SK-N-SH (cell line): ENCODE data around the gene ADD3. TPM values are rescaled to one million over a fixed set of nuclear protein-coding genes. Genes with fewer than 3 reads are reported as not detected.
A peak's percentile ranks its signal among the peaks of the same experiment; 100 is the strongest.

Experiments
- CTCF ChIA-PET: fragments of 300-600, 350-600 bp; formaldehyde crosslinking; extraction: SDS; loops from one replicate; lab custom pipeline; 2021; lab: Yijun Ruan, JAX
- POLR2A ChIA-PET: fragments of 350-600 bp; sonication (Branson Sonifier 250); formaldehyde crosslinking; extraction: SDS; loops from one replicate; lab custom pipeline; 2020; ENCODE audit warnings: antibody characterized with exemption, inconsistent platforms; lab: Yijun Ruan, JAX
- DNase-seq: peaks from one replicate; pipeline ENCODE4 v3.0.0; 2012
- H2AFZ ChIP-seq: fragments of 200-600 bp; sonication (generic); 2 replicates; pipeline ENCODE4 v1.8.1; 2016; ENCODE audit warnings: antibody characterized with exemption, mild to moderate bottlenecking, low read depth
- H3F3A ChIP-seq: fragments of 200-600 bp; sonication (generic); replicated peaks from 2 replicates; pipeline ENCODE3; 2016; ENCODE audit warnings: antibody characterized with exemption, mild to moderate bottlenecking; ENCODE audit not compliant: insufficient read depth
- H3K27ac ChIP-seq, 2 experiments: fragments of 200-500 bp in 1 of 2; fragments of 200-600 bp in 1 of 2; sonication (Bioruptor generic) in 1 of 2; sonication (generic), shearing (Covaris generic) in 1 of 2; 2 replicates each; pipeline versions ENCODE4 v1.5.1 to v1.6.1; 2014 to 2016; ENCODE audit warnings: low read depth in 2 of 2, inconsistent platforms in 1 of 2, low read length in 1 of 2, mild to moderate bottlenecking in 1 of 2, mixed read lengths in 1 of 2
- H3K27me3 ChIP-seq: fragments of 200-600 bp; sonication (generic), shearing (Covaris generic); 2 replicates; pipeline ENCODE4 v1.6.1; 2016; ENCODE audit warnings: mixed run types; ENCODE audit not compliant: insufficient read depth
- H3K36me3 ChIP-seq, 2 experiments: fragments of 200-500 bp in 1 of 2; fragments of 200-600 bp in 1 of 2; sonication (Bioruptor generic) in 1 of 2; sonication (generic) in 1 of 2; replicated peaks in 1 of 2; 2 replicates each; pipeline versions ENCODE3 to v1.5.1; 2014 to 2016; ENCODE audit warnings: low read length in 1 of 2, mild to moderate bottlenecking in 1 of 2; ENCODE audit not compliant: insufficient read depth in 2 of 2, control insufficient read depth in 1 of 2
- H3K4me1 ChIP-seq, 2 experiments: fragments of 200-500 bp in 1 of 2; fragments of 200-600 bp in 1 of 2; sonication (Bioruptor generic) in 1 of 2; sonication (generic), shearing (Covaris generic) in 1 of 2; 2 replicates each; pipeline versions ENCODE4 v1.5.1 to v1.6.1; 2014 to 2016; ENCODE audit warnings: low read depth in 1 of 2, low read length in 1 of 2, mixed run types in 1 of 2; ENCODE audit not compliant: insufficient read depth in 2 of 2, control insufficient read depth in 1 of 2
- H3K4me2 ChIP-seq: fragments of 200-600 bp; sonication (generic), shearing (Covaris generic); 2 replicates; pipeline ENCODE4 v1.6.1; 2017; ENCODE audit warnings: mixed run types
- H3K4me3 ChIP-seq, 2 experiments: fragments of 200-500 bp in 1 of 2; fragments of 200-600 bp in 1 of 2; sonication (Bioruptor generic) in 1 of 2; sonication (generic), shearing (Covaris generic) in 1 of 2; 2 replicates each; pipeline versions ENCODE4 v1.5.1 to v1.8.1; 2014 to 2016; ENCODE audit warnings: low read depth in 2 of 2, inconsistent platforms in 1 of 2, low read length in 1 of 2, mild to moderate bottlenecking in 1 of 2, mixed read lengths in 1 of 2, moderate library complexity in 1 of 2
- H3K79me2 ChIP-seq: fragments of 200-600 bp; sonication (generic); 2 replicates; pipeline ENCODE4 v1.8.1; 2017; ENCODE audit warnings: mild to moderate bottlenecking; ENCODE audit not compliant: insufficient read depth
- H3K9ac ChIP-seq: fragments of 200-600 bp; sonication (generic); 2 replicates; pipeline ENCODE4 v1.6.1; 2017; ENCODE audit warnings: mixed run types
- H3K9me2 ChIP-seq: fragments of 200-600 bp; sonication (generic); 2 replicates; pipeline ENCODE4 v1.6.1; 2017; ENCODE audit warnings: mixed run types
- H3K9me3 ChIP-seq: fragments of 200-600 bp; sonication (generic); 2 replicates; pipeline ENCODE4 v1.6.1; 2017; ENCODE audit warnings: mixed run types, mild to moderate bottlenecking, moderate library complexity
- H4K20me1 ChIP-seq: fragments of 200-600 bp; sonication (generic); 2 replicates; pipeline ENCODE4 v1.6.1; 2017; ENCODE audit warnings: mild to moderate bottlenecking, mixed run types; ENCODE audit not compliant: insufficient read depth
- CHD2 ChIP-seq: fragments of 150-350 bp; IDR thresholded peaks from 2 replicates; pipeline ENCODE4 v1.6.1; 2018; ENCODE audit warnings: low read length; ENCODE audit not compliant: partially characterized antibody
- CTCF ChIP-seq: fragments of 200-600 bp; sonication (generic); IDR thresholded peaks from 2 replicates; pipeline ENCODE4 v1.6.1; 2017; ENCODE audit warnings: antibody characterized with exemption, mild to moderate bottlenecking, moderate library complexity
- EP300 ChIP-seq, 2 experiments: IDR thresholded peaks; 2 replicates each; pipeline versions ENCODE4 v1.4.0 to v1.6.1; 2012; ENCODE audit warnings: borderline replicate concordance in 1 of 2, low read depth in 1 of 2, low read length in 1 of 2
- EZH2phosphoT487 ChIP-seq: fragments of 200-600 bp; sonication (generic); IDR thresholded peaks from 2 replicates; pipeline ENCODE4 v1.6.1; 2017; ENCODE audit warnings: low read depth, mixed run types, mild to moderate bottlenecking, antibody characterized with exemption, moderate library complexity, borderline replicate concordance
- FOSL2 ChIP-seq: IDR thresholded peaks from 2 replicates; pipeline ENCODE4 v1.4.0; 2012; ENCODE audit warnings: low read depth, mild to moderate bottlenecking, moderate library complexity, borderline replicate concordance
- FOXJ3 ChIP-seq: sonication (generic); formaldehyde crosslinking; IDR thresholded peaks from 2 replicates; pipeline ENCODE4 v1.5.1; 2020; ENCODE audit warnings: mild to moderate bottlenecking, missing genetic modification reagents
- FOXM1 ChIP-seq: IDR thresholded peaks from 2 replicates; pipeline ENCODE4 v1.4.0; 2012; ENCODE audit warnings: low read depth, mild to moderate bottlenecking
- GATA2 ChIP-seq: sonication (generic); formaldehyde crosslinking; IDR thresholded peaks from 2 replicates; pipeline ENCODE4 v1.5.0; 2020; ENCODE audit warnings: mild to moderate bottlenecking, missing genetic modification reagents
- MXI1 ChIP-seq: IDR thresholded peaks from 2 replicates; pipeline ENCODE4 v1.6.1; 2012; ENCODE audit warnings: mild to moderate bottlenecking, low read depth, low read length, improper control_type of control experiment
- PBX3 ChIP-seq: IDR thresholded peaks from 2 replicates; pipeline ENCODE4; 2012
- RCOR1 ChIP-seq: fragments of 150-350 bp; IDR thresholded peaks from 2 replicates; pipeline ENCODE4 v1.6.1; 2017; ENCODE audit warnings: antibody characterized with exemption, low read length
- RFX5 ChIP-seq: IDR thresholded peaks from 2 replicates; pipeline ENCODE4 v1.6.1; 2012; ENCODE audit warnings: mild to moderate bottlenecking, improper control_type of control experiment, low read length
- RXRA ChIP-seq: IDR thresholded peaks from 2 replicates; pipeline ENCODE4 v1.4.0; 2012; ENCODE audit warnings: low read depth, mild to moderate bottlenecking, borderline replicate concordance
- SMC3 ChIP-seq: IDR thresholded peaks from 2 replicates; pipeline ENCODE4 v1.6.1; 2012; ENCODE audit warnings: low read depth, low read length, improper control_type of control experiment
- TAF1 ChIP-seq: IDR thresholded peaks from 2 replicates; pipeline ENCODE4 v1.6.1; 2012; ENCODE audit warnings: low read depth, mild to moderate bottlenecking, low read length, moderate library complexity, borderline replicate concordance
- TCF12 ChIP-seq: IDR thresholded peaks from 2 replicates; pipeline ENCODE4 v1.4.0; 2012
- TEAD4 ChIP-seq: IDR thresholded peaks from 2 replicates; pipeline ENCODE4 v1.4.0; 2012; ENCODE audit warnings: mild to moderate bottlenecking, borderline replicate concordance; ENCODE audit not compliant: insufficient read depth
- USF1 ChIP-seq: IDR thresholded peaks from 2 replicates; pipeline ENCODE4 v1.4.0; 2012; ENCODE audit warnings: low read depth, borderline replicate concordance
- WGBS: methylation state at CpG from one replicate; pipeline ENCODE4 v1.1.6; 2017; ENCODE audit warnings: low lambda C conversion rate; 5-methylcytosine and 5-hydroxymethylcytosine counted together
- polyA plus RNA-seq, 3 experiments: library from polyadenylated mRNA; depleted of rRNA; stranded (reverse); fragments of >200 nt; gene quantifications; 2 replicates each; pipeline ENCODE4 v1.2.3, GENCODE V29; 2012
- TF ChIP-seq, protein P1 (sequence below): IDR thresholded peaks from 2 replicates; pipeline ENCODE4 v1.4.0; 2012; ENCODE audit warnings: low read depth

Gene ADD3
- polyA plus RNA-seq, 1 of the 3 experiments (the other 2 are of a cell fraction) = 27.6 TPM

DNA sequence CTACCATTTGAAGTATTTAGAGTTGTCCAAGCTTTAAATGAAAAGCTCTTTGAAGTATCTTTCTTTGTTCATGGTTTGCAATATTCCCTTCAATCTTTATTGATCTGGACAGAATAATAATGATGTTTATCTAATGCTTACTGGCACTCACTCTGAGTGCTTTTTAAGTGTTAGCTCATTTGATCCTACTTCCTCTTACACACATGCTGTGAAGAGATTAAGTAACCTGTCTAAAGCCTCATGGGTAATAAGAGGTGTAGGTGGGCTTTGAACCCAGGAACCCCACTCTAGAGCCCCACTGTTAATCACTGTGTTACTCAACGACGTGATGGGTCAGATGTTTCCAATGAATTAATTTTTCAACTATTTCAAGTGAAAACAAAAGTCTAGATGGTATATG lies 31.1 kb upstream of the ADD3 start:
- POLR2A ChIA-PET = interaction anchor here (2.6 kb wide), 1 partner anchor 31 kb away, joined by 13 read pairs; the partner anchor contains the start of gene ADD3
- peak overlapping the region; percentile 79 to 93; a peak in 3 of 4 replicates for H3K27ac ChIP-seq
- peak; percentile 12; the same call in 1 of the 2 replicates for TF ChIP-seq TCF12
- TF ChIP-seq EZH2phosphoT487 = no peak
- 0 out of 2 replicates have a peak, but pooled peaks have one; percentile 14 for TF ChIP-seq MXI1
- TF ChIP-seq PBX3 = 0 out of 2 replicates have a peak, but pooled peaks have one; percentile 9
- no peak for TF ChIP-seq FOXJ3 (CRISPR knock-in tag)
- peak in 1 of 2 experiments; percentile 55; a peak in 1 of 4 replicates for TF ChIP-seq EP300 (IDR thresholded peaks at IDR 0.05; ENCODE audit: borderline replicate concordance in 1 of 2, low read depth in 1 of 2, low read length in 1 of 2)
- no peak for TF ChIP-seq RFX5
- peak; percentile 9; the same call in 1 of the 2 replicates for TF ChIP-seq GATA2 (CRISPR knock-in tag)
- peak; percentile 12 for TF ChIP-seq CHD2
- TF ChIP-seq, all 33 proteins: peak for 6
- no peaks in the 10 kb centered on the region for H3K79me2 ChIP-seq
- no peaks in the 10 kb centered on the region for H4K20me1 ChIP-seq
- H3K27me3 ChIP-seq = no peaks in the 10 kb centered on the region
- 86% methylated on average over 2 of the region's 2 CpGs for WGBS
- no peak for DNase-seq
- H2AFZ ChIP-seq = no peak overlapping the region
- H3K9ac ChIP-seq = no peak overlapping the region
- no peak overlapping the region for H3K4me2 ChIP-seq
- H3F3A ChIP-seq = peaks cover 14% of the 10 kb centered on the region
- no peaks in the 10 kb centered on the region for H3K9me3 ChIP-seq
- H3K9me2 ChIP-seq = no peaks in the 10 kb centered on the region
- H3K4me3 ChIP-seq = no peak overlapping the region
- no peaks in the 10 kb centered on the region for H3K36me3 ChIP-seq
- CTCF ChIA-PET = interaction anchor here (1.0 to 2.0 kb wide), 5 partner anchors 11 to 92 kb away, joined by 3 to 9 read pairs (median 4); partner anchors contain the start of gene ADD3
- H3K4me1 ChIP-seq = peaks cover 11 to 47% of the 10 kb centered on the region in 2 experiments

DNA sequence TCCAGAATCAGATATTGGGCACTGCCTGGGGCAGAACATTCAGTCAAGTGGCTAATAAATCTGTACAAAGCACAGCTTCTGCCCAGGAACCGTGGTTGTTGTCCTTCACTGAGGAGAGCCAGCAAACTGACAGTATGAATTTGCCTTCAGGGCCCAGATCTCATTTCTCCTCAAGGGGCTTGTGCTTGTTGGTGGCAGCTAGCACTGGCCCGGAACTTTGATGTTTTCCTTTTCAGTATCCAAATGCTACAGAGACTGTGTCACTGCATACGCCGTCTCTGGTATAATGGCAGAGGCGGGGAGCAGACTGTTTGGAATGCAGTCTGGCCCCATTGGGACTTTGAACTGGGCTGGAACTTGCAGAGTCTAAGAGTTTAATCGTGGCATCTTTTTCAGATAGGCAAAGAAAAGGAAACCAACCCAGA lies 30.4 kb upstream of the ADD3 start:
- POLR2A ChIA-PET = interaction anchor here (2.6 kb wide), 1 partner anchor 30 kb away, joined by 13 read pairs; the partner anchor contains the start of gene ADD3
- no peaks in the 10 kb centered on the region for H3K27me3 ChIP-seq
- peaks cover 17% of the 10 kb centered on the region for H3F3A ChIP-seq
- no peaks in the 10 kb centered on the region for H3K9me3 ChIP-seq
- H3K9me2 ChIP-seq = no peaks in the 10 kb centered on the region
- peak overlapping the region; percentile 25; the same call in 1 of the 2 replicates for H2AFZ ChIP-seq
- H3K9ac ChIP-seq = no peak overlapping the region
- H3K4me3 ChIP-seq = no peak overlapping the region
- 37% methylated on average over 6 of the region's 6 CpGs for WGBS
- H4K20me1 ChIP-seq = no peaks in the 10 kb centered on the region
- no peak for TF ChIP-seq PBX3
- TF ChIP-seq FOXM1 = no peak
- no peak for TF ChIP-seq RCOR1
- TF ChIP-seq, protein P1, sequence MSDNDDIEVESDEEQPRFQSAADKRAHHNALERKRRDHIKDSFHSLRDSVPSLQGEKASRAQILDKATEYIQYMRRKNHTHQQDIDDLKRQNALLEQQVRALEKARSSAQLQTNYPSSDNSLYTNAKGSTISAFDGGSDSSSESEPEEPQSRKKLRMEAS = no peak
- no peak for TF ChIP-seq TEAD4
- TF ChIP-seq USF1 = no peak
- no peak for TF ChIP-seq CHD2
- TF ChIP-seq GATA2 (CRISPR knock-in tag) = no peak
- TF ChIP-seq TAF1 = no peak
- TF ChIP-seq SMC3 = no peak
- no peak for TF ChIP-seq EZH2phosphoT487
- no peak for TF ChIP-seq CTCF
- TF ChIP-seq FOSL2 = no peak
- no peak for TF ChIP-seq RXRA
- TF ChIP-seq, all 33 proteins: peak for 0
- Histone ChIP-seq H3K27ac (peak overlapping the region; percentile 79 to 93), H3K4me1 (peaks cover 11 to 43% of the 10 kb centered on the region in 2 experiments), H3K4me2 (0 out of 2 replicates have a peak overlapping the region, but pooled peaks have one; percentile 8), H3K36me3 (no peaks in the 10 kb centered on the region), H3K79me2 (no peaks in the 10 kb centered on the region)
- CTCF ChIA-PET = interaction anchor here (0.8 to 2.0 kb wide), 6 partner anchors 11 to 93 kb away, joined by 3 to 9 read pairs (median 4); partner anchors contain the start of gene ADD3
- no peak for DNase-seq
